Measurements from ENCODE around the gene WHRN. TPM values are rescaled to one million over a fixed set of nuclear protein-coding genes. Genes with fewer than 3 reads are reported as not detected.

Gene WHRN
- total RNA-seq, 1 experiment from 2014 or later: 1.4 TPM

GRCh38 chr9:114361542-114361941 is 143.7 kb downstream of the WHRN start:
- intact Hi-C loops (cut with micrococcal nuclease; ENCODE audit: unreplicated experiment): no loop called here
- no peak overlapping the region for H3K4me3 Mint-ChIP-seq (ENCODE audit: unreplicated experiment)
- BruUV-seq (replicated peaks): no TSS peak
- Histone ChIP-seq H3K9me3 (no peaks in the 10 kb centered on the region), H3K27me3 (replicated peaks; ENCODE audit: control insufficient read depth, insufficient read depth, low read length) (no peaks in the 10 kb centered on the region), H3K36me3 (ENCODE audit: control insufficient read depth, insufficient read depth, low read length) (no peaks in the 10 kb centered on the region), H3K4me3 (ENCODE audit: low read depth, low read length) (no peak overlapping the region), H3K4me1 (peaks cover 8% of the 10 kb centered on the region)
- H3K36me3 Mint-ChIP-seq (ENCODE audit: insufficient read depth, unreplicated experiment): peaks cover 29% of the 10 kb centered on the region
- POLR2A ChIA-PET: no interaction called here
- no peaks in the 10 kb centered on the region for H3K27me3 Mint-ChIP-seq (ENCODE audit: insufficient read depth, unreplicated experiment)
- CTCF ChIA-PET: no interaction called here
- H3K27ac Mint-ChIP-seq (ENCODE audit: unreplicated experiment): no peak overlapping the region
- TF ChIP-seq CTCF (IDR thresholded peaks at IDR 0.05; ENCODE audit: insufficient read depth in 1 of 2, low read depth in 1 of 2, low read length in 1 of 2, severe bottlenecking in 1 of 2, unreplicated experiment in 1 of 2): no peak
- H3K9me3 Mint-ChIP-seq (ENCODE audit: unreplicated experiment): no peaks in the 10 kb centered on the region
- H3K4me1 Mint-ChIP-seq (ENCODE audit: low read depth, unreplicated experiment): peaks cover 7% of the 10 kb centered on the region
- DNase-seq: no peak

- Histone ChIP-seq H3K9me3 (no peaks in the 10 kb centered on the region), H3K27me3 (replicated peaks; ENCODE audit: control insufficient read depth, insufficient read depth, low read length) (no peaks in the 10 kb centered on the region), H3K4me3 (ENCODE audit: low read depth, low read length) (no peak overlapping the region), H3K4me1 (peaks cover 4% of the 10 kb centered on the region; the same call in 1 of the 2 replicates), H3K36me3 (ENCODE audit: control insufficient read depth, insufficient read depth, low read length) (no peaks in the 10 kb centered on the region)
- Mint-ChIP-seq H3K9me3 (ENCODE audit: unreplicated experiment) (no peaks in the 10 kb centered on the region), H3K27ac (ENCODE audit: unreplicated experiment) (no peak overlapping the region), H3K27me3 (ENCODE audit: insufficient read depth, unreplicated experiment) (no peaks in the 10 kb centered on the region), H3K4me3 (ENCODE audit: unreplicated experiment) (no peak overlapping the region), H3K36me3 (ENCODE audit: insufficient read depth, unreplicated experiment) (peaks cover 31% of the 10 kb centered on the region), H3K4me1 (ENCODE audit: low read depth, unreplicated experiment) (no peaks in the 10 kb centered on the region)
- TF ChIP-seq CTCF (IDR thresholded peaks at IDR 0.05; ENCODE audit: insufficient read depth in 1 of 2, low read depth in 1 of 2, low read length in 1 of 2, severe bottlenecking in 1 of 2, unreplicated experiment in 1 of 2): no peak
- CTCF ChIA-PET: no interaction called here
- DNase-seq: no peak
- BruUV-seq (replicated peaks): no TSS peak
- POLR2A ChIA-PET: no interaction called here
- intact Hi-C loops (cut with micrococcal nuclease; ENCODE audit: unreplicated experiment): no loop called here
Observed at GRCh38 chr9:114359801-114360200, 145.5 kb downstream of the WHRN start.

GRCh38 chr9:114357911-114358328 is 147.4 kb downstream of the WHRN start:
- H3K36me3 Mint-ChIP-seq (ENCODE audit: insufficient read depth, unreplicated experiment): peaks cover 26% of the 10 kb centered on the region
- intact Hi-C loops (cut with micrococcal nuclease; ENCODE audit: unreplicated experiment): no loop called here
- H3K4me3 Mint-ChIP-seq (ENCODE audit: unreplicated experiment): no peak overlapping the region
- no peaks in the 10 kb centered on the region for H3K4me1 Mint-ChIP-seq (ENCODE audit: low read depth, unreplicated experiment)
- no peaks in the 10 kb centered on the region for H3K9me3 Mint-ChIP-seq (ENCODE audit: unreplicated experiment)
- ChIA-PET CTCF (no interaction called here), POLR2A (no interaction called here)
- no peak overlapping the region for H3K27ac Mint-ChIP-seq (ENCODE audit: unreplicated experiment)
- H3K36me3 ChIP-seq (ENCODE audit: control insufficient read depth, insufficient read depth, low read length): no peaks in the 10 kb centered on the region
- no peak for DNase-seq
- no peaks in the 10 kb centered on the region for H3K9me3 ChIP-seq
- no peaks in the 10 kb centered on the region for H3K27me3 Mint-ChIP-seq (ENCODE audit: insufficient read depth, unreplicated experiment)
- BruUV-seq (replicated peaks): no TSS peak
- H3K27me3 ChIP-seq (replicated peaks; ENCODE audit: control insufficient read depth, insufficient read depth, low read length): no peaks in the 10 kb centered on the region
- H3K4me3 ChIP-seq (ENCODE audit: low read depth, low read length): no peak overlapping the region
- no peak for TF ChIP-seq CTCF (IDR thresholded peaks at IDR 0.05; ENCODE audit: insufficient read depth in 1 of 2, low read depth in 1 of 2, low read length in 1 of 2, severe bottlenecking in 1 of 2, unreplicated experiment in 1 of 2)
- no peaks in the 10 kb centered on the region for H3K4me1 ChIP-seq
